Trophoblast cell (in vitro differentiated cells and primary cell): Measurements from ENCODE around the gene DCP1A.
A peak's percentile ranks its signal among the peaks of the same experiment; 100 is the strongest.
"Not testable (repeated sequence)": the region's sequence is repeated elsewhere in the genome, so short reads cannot be mapped to it uniquely, and the experiment has no call there.

ENCODE experiments used
- DNase-seq, 2 donors: peaks; one replicate each; pipeline ENCODE4 v3.0.0-alpha.2; 2016
- H2AFZ ChIP-seq: 2 replicates; pipeline ENCODE4 v1.6.1; 2013; ENCODE audit warnings: low read length, moderate library complexity, mild to moderate bottlenecking; ENCODE audit not compliant: insufficient read depth, poor library complexity
- H2AK5ac ChIP-seq: 2 replicates; pipeline ENCODE4 v1.6.1; 2013; ENCODE audit warnings: mild to moderate bottlenecking, low read length
- H2BK120ac ChIP-seq: 2 replicates; pipeline ENCODE4 v1.6.1; 2013; ENCODE audit warnings: low read length, mild to moderate bottlenecking, moderate library complexity; ENCODE audit not compliant: insufficient read depth, poor library complexity
- H2BK12ac ChIP-seq: 2 replicates; pipeline ENCODE4 v1.6.1; 2013; ENCODE audit warnings: mild to moderate bottlenecking, low read length, moderate library complexity
- H2BK5ac ChIP-seq: 2 replicates; pipeline ENCODE4 v1.6.1; 2013; ENCODE audit warnings: low read length, low read depth, moderate library complexity, mild to moderate bottlenecking; ENCODE audit not compliant: poor library complexity
- H3K14ac ChIP-seq: 2 replicates; pipeline ENCODE4 v1.6.1; 2013; ENCODE audit warnings: mild to moderate bottlenecking, low read length
- H3K18ac ChIP-seq: 2 replicates; pipeline ENCODE4 v1.6.1; 2013; ENCODE audit warnings: mild to moderate bottlenecking, low read length
- H3K23ac ChIP-seq: 2 replicates; pipeline ENCODE4 v1.6.1; 2013; ENCODE audit warnings: low read length
- H3K27ac ChIP-seq: 2 replicates; pipeline ENCODE4 v1.5.1; 2013; ENCODE audit warnings: low read depth, mild to moderate bottlenecking, inconsistent platforms, low read length, moderate library complexity
- H3K27me3 ChIP-seq: 2 replicates; pipeline ENCODE4 v1.6.1; 2013; ENCODE audit warnings: inconsistent platforms, mild to moderate bottlenecking, low read length, moderate library complexity; ENCODE audit not compliant: insufficient read depth
- H3K36me3 ChIP-seq, 2 experiments: 1 replicate in 1 of 2; 2 replicates in 1 of 2; pipeline ENCODE4 v1.6.1; 2013; ENCODE audit warnings: low read length in 2 of 2, mild to moderate bottlenecking in 2 of 2, moderate library complexity in 1 of 2; ENCODE audit not compliant: insufficient read depth in 2 of 2, control insufficient read depth in 1 of 2
- H3K4ac ChIP-seq: 2 replicates; pipeline ENCODE4 v1.6.1; 2013; ENCODE audit warnings: low read depth, mild to moderate bottlenecking, low read length, moderate library complexity
- H3K4me1 ChIP-seq, 2 experiments: 1 replicate in 1 of 2; 2 replicates in 1 of 2; pipeline ENCODE4 v1.6.1; 2013; ENCODE audit warnings: low read length in 2 of 2, mild to moderate bottlenecking in 2 of 2, moderate library complexity in 1 of 2; ENCODE audit not compliant: insufficient read depth in 2 of 2, control insufficient read depth in 1 of 2
- H3K4me2 ChIP-seq: 2 replicates; pipeline ENCODE4 v1.6.1; 2013; ENCODE audit warnings: inconsistent platforms, mild to moderate bottlenecking, low read length, moderate library complexity
- H3K4me3 ChIP-seq: 2 replicates; pipeline ENCODE4 v1.5.1; 2013; ENCODE audit warnings: mild to moderate bottlenecking, low read depth, low read length, inconsistent platforms
- H3K79me1 ChIP-seq: one replicate; pipeline ENCODE4 v1.6.1; 2013; ENCODE audit warnings: low read length
- H3K79me2 ChIP-seq: 2 replicates; pipeline ENCODE4 v1.6.1; 2013; ENCODE audit warnings: low read length, mild to moderate bottlenecking; ENCODE audit not compliant: control insufficient read depth, insufficient read depth, poor library complexity
- H3K9ac ChIP-seq: 2 replicates; pipeline ENCODE4 v1.6.1; 2013; ENCODE audit warnings: mild to moderate bottlenecking, low read length
- H3K9me3 ChIP-seq: 2 replicates; pipeline ENCODE4 v1.6.1; 2013; ENCODE audit warnings: low read depth, mild to moderate bottlenecking, control low read depth, inconsistent platforms, low read length; ENCODE audit not compliant: insufficient read depth
- H4K12ac ChIP-seq: 2 replicates; pipeline ENCODE4 v1.6.1; 2013; ENCODE audit warnings: low read depth, mild to moderate bottlenecking, low read length, moderate library complexity
- H4K8ac ChIP-seq: 2 replicates; pipeline ENCODE4 v1.6.1; 2013; ENCODE audit warnings: low read depth, mild to moderate bottlenecking, low read length, moderate library complexity
- H4K91ac ChIP-seq: one replicate; pipeline ENCODE4 v1.6.1; 2013; ENCODE audit warnings: low read depth, mild to moderate bottlenecking, low read length, moderate library complexity
- whole genome bisulfite sequencing: extraction: QIAGEN DNeasy Blood & Tissue Kit; methylation state at CpG from one replicate; pipeline ENCODE4 v1.1.7; 2013; ENCODE audit warnings: missing lambda C conversion rate; ENCODE audit not compliant: insufficient read length, insufficient coverage; ENCODE audit errors: extremely low coverage; 5-methylcytosine and 5-hydroxymethylcytosine counted together

The DCP1A gene

DNA sequence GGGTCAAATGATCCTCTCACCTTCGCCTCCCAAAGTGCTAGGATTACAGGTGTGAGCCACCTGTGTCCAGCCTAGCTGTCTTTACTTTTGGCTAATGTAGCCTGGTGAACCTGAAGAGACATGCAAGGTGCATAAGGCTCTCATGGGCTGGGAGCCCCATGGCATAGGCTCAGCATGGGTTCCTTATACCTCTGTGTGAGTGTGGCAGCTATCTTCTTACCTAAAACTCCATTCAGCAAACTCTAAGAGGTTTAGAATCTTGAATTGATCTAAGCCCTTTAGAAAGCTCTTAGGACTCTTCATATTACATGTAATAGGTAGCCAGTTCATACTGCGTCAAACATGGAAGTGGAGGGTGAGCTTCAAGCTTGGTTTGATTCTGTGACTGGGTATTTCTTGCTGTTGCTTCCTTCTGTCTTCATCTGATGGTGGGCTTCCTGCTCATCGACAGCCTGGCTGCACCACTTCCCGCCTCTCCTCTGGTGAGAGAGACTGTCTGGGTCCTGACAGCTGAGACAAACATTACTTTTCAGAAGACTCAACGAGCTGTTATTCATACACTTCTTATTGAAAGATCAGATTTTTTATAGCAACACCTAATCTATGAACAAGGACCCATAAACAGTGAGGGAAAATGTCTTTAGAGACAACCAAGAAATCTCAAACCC, 72.3 kb downstream of the DCP1A start:
- Histone ChIP-seq H3K4me1 (peaks cover 6 to 10% of the 10 kb centered on the region in 2 experiments), H2BK5ac (no peak overlapping the region), H3K4me3 (no peak overlapping the region), H3K79me2 (no peaks in the 10 kb centered on the region), H3K9me3 (no peaks in the 10 kb centered on the region), H4K8ac (no peak overlapping the region), H3K27ac (no peak overlapping the region), H3K14ac (no peak overlapping the region), H3K79me1 (peaks cover 15% of the 10 kb centered on the region), H3K23ac (no peak overlapping the region), H3K18ac (no peak overlapping the region), H4K91ac (peak overlapping the region; percentile 19), H2BK120ac (no peak overlapping the region), H3K4ac (no peak overlapping the region), H3K4me2 (no peak overlapping the region), H3K27me3 (no peaks in the 10 kb centered on the region), H2AFZ (no peak overlapping the region), H2BK12ac (peak overlapping the region; percentile 27), H4K12ac (no peak overlapping the region), H3K9ac (no peak overlapping the region), H2AK5ac (no peak overlapping the region), H3K36me3 (no peaks in the 10 kb centered on the region)
- WGBS, result no CpG with 5 or more reads among the region's 5 CpGs
- DNase-seq, result no peak

DNA sequence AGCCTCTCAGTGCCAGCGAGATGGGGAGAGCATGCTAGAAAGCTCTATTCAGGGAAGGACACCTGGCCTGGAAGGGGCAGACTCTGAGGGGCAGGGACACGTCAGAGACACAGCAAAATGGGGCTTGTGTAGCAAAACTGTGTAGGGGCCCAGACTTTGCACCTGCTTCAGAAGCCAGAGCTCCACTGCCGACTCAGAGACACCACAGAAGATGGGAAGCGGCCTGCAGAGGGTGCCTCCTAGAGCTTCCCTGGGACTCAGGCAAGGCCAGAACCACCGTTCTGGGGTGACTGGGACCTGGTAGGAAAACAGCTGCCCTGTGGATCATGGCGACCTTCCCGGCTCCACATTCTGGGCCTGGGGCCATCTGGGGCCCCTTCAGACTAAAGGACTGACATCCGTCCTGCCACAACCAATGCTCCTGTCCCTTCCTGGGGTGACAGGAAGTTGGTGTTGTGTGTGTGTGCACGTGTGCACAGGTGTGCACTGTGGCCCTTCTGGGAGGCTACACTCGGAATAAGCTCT, 74.1 kb downstream of the DCP1A start:
- Histone ChIP-seq H3K14ac (peak overlapping the region; percentile 13), H3K4ac (peak overlapping the region; percentile 34), H2BK12ac (peak overlapping the region; percentile 91), H3K23ac (no peak overlapping the region), H4K12ac (no peak overlapping the region), H3K9me3 (no peaks in the 10 kb centered on the region), H2AFZ (no peak overlapping the region), H3K36me3 (no peaks in the 10 kb centered on the region), H3K79me2 (no peaks in the 10 kb centered on the region), H2BK5ac (no peak overlapping the region), H3K4me1 (peaks cover 13 to 17% of the 10 kb centered on the region in 2 experiments), H3K27ac (no peak overlapping the region), H3K9ac (no peak overlapping the region), H3K79me1 (peaks cover 20% of the 10 kb centered on the region), H3K4me2 (no peak overlapping the region), H2AK5ac (peak overlapping the region; percentile 34), H2BK120ac (peak overlapping the region; percentile 16), H3K4me3 (no peak overlapping the region), H3K18ac (peak overlapping the region; percentile 25), H4K91ac (peak overlapping the region; percentile 36), H4K8ac (no peak overlapping the region), H3K27me3 (no peaks in the 10 kb centered on the region)
- no peak for DNase-seq
- WGBS, result no CpG with 5 or more reads among the region's 10 CpGs

DNA sequence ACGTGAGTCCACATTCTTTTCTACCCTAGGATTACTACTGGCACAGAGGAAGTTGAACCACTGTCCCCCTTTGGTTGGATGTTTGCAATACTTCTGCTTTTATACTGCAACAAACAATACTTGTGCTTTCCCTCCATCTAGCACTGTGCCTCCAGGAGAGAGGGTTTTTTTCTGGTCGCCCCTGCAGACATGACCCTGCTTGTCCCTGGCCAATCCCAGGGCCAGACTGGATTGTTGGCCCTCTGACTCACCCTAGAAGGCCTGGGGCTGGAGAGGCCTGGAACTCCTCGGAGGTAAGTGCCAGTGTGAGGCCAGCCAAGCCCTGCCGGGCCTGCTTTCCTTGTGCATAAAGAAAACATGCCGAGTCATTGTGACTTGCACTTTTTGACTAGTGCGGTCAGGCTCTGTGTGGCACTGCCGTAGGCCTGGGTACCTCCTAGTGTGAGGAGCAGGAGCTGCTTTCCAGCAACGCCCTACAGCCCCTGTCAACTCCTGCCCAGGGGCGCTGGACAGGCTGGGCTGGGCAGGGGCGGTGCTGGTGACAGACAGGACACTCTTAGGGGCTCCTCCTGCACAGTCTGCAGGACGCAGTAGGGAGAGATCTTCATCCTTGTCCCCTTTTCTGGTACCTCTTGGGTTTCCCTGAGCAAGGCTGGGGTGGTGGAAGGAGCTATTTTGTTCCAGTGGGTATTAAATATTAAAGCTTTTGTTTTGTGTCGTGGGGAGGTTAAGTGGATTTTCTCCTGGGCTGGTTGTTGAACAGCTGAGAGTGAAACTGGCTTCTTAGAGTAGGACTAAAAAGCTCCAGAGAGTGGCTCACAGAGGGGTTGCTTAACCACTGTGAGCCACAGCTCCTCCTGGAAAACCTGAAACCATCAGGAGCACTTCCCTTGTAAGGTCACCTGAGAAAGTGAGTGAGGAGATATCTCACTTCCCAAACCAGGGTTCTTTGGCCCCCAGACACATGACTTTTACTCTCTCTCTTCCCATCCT, 77.2 kb downstream of the DCP1A start:
- Histone ChIP-seq H3K4me3 (no peak overlapping the region), H3K4me1 (peaks cover 15 to 19% of the 10 kb centered on the region in 2 experiments), H4K12ac (peak overlapping the region; percentile 43), H2BK120ac (peak overlapping the region; percentile 97), H3K9me3 (no peaks in the 10 kb centered on the region), H3K79me1 (peaks cover 21% of the 10 kb centered on the region), H4K8ac (peak overlapping the region; percentile 64), H2BK5ac (peak overlapping the region; percentile 97), H3K79me2 (peaks cover 1% of the 10 kb centered on the region), H2AK5ac (peak overlapping the region; percentile 80), H3K4me2 (peak overlapping the region; percentile 41), H3K27ac (peak overlapping the region; percentile 97), H2BK12ac (peak overlapping the region; percentile 94), H3K9ac (no peak overlapping the region), H3K27me3 (no peaks in the 10 kb centered on the region), H3K18ac (peak overlapping the region; percentile 78), H4K91ac (peak overlapping the region; percentile 99), H2AFZ (peak overlapping the region; percentile 67), H3K4ac (peak overlapping the region; percentile 85), H3K14ac (peak overlapping the region; percentile 91), H3K36me3 (no peaks in the 10 kb centered on the region), H3K23ac (no peak overlapping the region)
- no CpG with 5 or more reads among the region's 12 CpGs for WGBS
- DNase-seq, result peak; percentile 97 to 99

DNA sequence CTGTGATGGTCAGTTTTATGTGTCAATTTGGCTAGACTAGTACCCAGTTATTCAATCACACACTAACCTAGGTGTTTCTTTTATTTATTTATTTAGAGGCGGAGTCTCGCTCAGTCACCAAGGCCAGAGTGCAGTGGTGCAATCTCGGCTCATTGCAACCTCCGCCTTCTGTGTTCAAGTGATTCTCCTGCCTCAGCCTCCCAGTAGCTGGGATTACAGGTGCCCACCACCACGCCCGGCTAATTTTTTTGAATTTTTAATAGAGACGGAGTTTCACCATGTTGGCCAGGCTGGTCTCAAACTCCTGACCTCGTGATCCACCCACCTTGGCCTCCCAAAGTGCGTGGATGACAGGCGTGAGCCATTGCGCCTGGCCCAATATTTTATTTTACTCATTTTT, 78.2 kb downstream of the DCP1A start:
- Histone ChIP-seq H3K4me1 (peaks cover 15 to 23% of the 10 kb centered on the region in 2 experiments), H3K27ac (peak overlapping the region; percentile 97), H3K79me1 (peaks cover 21% of the 10 kb centered on the region), H2BK12ac (peak overlapping the region; percentile 92), H2BK120ac (peak overlapping the region; percentile 97), H2AK5ac (peak overlapping the region; percentile 64), H4K8ac (peak overlapping the region; percentile 80), H3K18ac (peak overlapping the region; percentile 33), H3K14ac (peak overlapping the region; percentile 59), H2BK5ac (peak overlapping the region; percentile 97), H4K91ac (peak overlapping the region; percentile 99)
- H3K9me3 ChIP-seq, H3K27me3 ChIP-seq, H3K4ac ChIP-seq, H3K4me2 ChIP-seq, H3K4me3 ChIP-seq, H3K36me3 ChIP-seq, H3K79me2 ChIP-seq, H2AFZ ChIP-seq, H3K23ac ChIP-seq, H3K9ac ChIP-seq, DNase-seq, H4K12ac ChIP-seq: not testable (repeated sequence)
- WGBS, result no CpG with 5 or more reads among the region's 11 CpGs
